IMR-90 (cell line): ENCODE results near the gene TRAF4. TPM values are rescaled to one million over a fixed set of nuclear protein-coding genes. Genes with fewer than 3 reads are reported as not detected.

Experiments used
- ATAC-seq: fragments of 200-7000 bp; cut with Tn5 transposase; 2 replicates; pipeline ENCODE4 v1.9.1; 2020; ENCODE audit warnings: low read depth, mild to moderate bottlenecking, moderate library complexity
- BruUV-seq: library from RNA; stranded (reverse); fragments of 400-500 nt; replicated peaks from 2 replicates; lab custom pipeline; 2021; lab: Mats Ljungman, UMichigan
- CTCF ChIA-PET: fragments of 300-600 bp; formaldehyde crosslinking; extraction: SDS; loops from one replicate; lab custom pipeline; 2021; ENCODE audit warnings: antibody characterized with exemption; lab: Yijun Ruan, JAX
- POLR2A ChIA-PET: fragments of 300-600 bp; sonication (Branson Sonifier 250); formaldehyde crosslinking; loops from one replicate; lab custom pipeline; 2022; ENCODE audit warnings: antibody characterized with exemption; ENCODE audit not compliant: unreplicated experiment; lab: Charles Lee
- DNase-seq: peaks from one replicate; pipeline ENCODE4 v3.0.0; 2013
- H2AFZ ChIP-seq: replicated peaks from 2 replicates; pipeline ENCODE3; 2013; ENCODE audit warnings: low read length, mild to moderate bottlenecking; ENCODE audit not compliant: poor library complexity
- H2AK5ac ChIP-seq: 2 replicates; pipeline ENCODE4 v1.6.1; 2013; ENCODE audit warnings: low read depth, low read length, inconsistent platforms
- H2AK9ac ChIP-seq: replicated peaks from 2 replicates; pipeline ENCODE3; 2013; ENCODE audit warnings: mild to moderate bottlenecking, low read depth, low read length, moderate library complexity; ENCODE audit not compliant: poor library complexity
- H2BK120ac ChIP-seq: 2 replicates; pipeline ENCODE4 v1.6.1; 2013; ENCODE audit warnings: low read depth, low read length, inconsistent platforms
- H2BK15ac ChIP-seq: 3 replicates; pipeline ENCODE4 v1.6.1; 2013; ENCODE audit warnings: low read depth, low read length, inconsistent platforms
- H2BK20ac ChIP-seq: 2 replicates; pipeline ENCODE4 v1.6.1; 2013; ENCODE audit warnings: low read depth, mild to moderate bottlenecking, inconsistent platforms, low read length, moderate library complexity
- H2BK5ac ChIP-seq: 2 replicates; pipeline ENCODE4 v1.6.1; 2013; ENCODE audit warnings: mild to moderate bottlenecking, low read depth, low read length, inconsistent platforms; ENCODE audit not compliant: poor library complexity, severe bottlenecking
- H3K14ac ChIP-seq: replicated peaks from 2 replicates; pipeline ENCODE4 v1.6.1; 2013; ENCODE audit warnings: low read depth, low read length, inconsistent platforms
- H3K18ac ChIP-seq: 2 replicates; pipeline ENCODE4 v1.6.1; 2013; ENCODE audit warnings: low read depth, low read length, control low read depth
- H3K23ac ChIP-seq: 2 replicates; pipeline ENCODE4 v1.6.1; 2013; ENCODE audit warnings: low read depth, low read length, inconsistent platforms
- H3K27ac ChIP-seq: 2 replicates; pipeline ENCODE4 v1.5.1; 2013; ENCODE audit warnings: mild to moderate bottlenecking, control low read depth, low read length; ENCODE audit not compliant: insufficient read depth
- H3K27me3 ChIP-seq: 2 replicates; pipeline ENCODE4 v1.6.1; 2013; ENCODE audit warnings: low read length; ENCODE audit not compliant: control insufficient read depth, insufficient read depth
- H3K36me3 ChIP-seq: 2 replicates; pipeline ENCODE4 v1.6.1; 2013; ENCODE audit warnings: low read length, mixed read lengths; ENCODE audit not compliant: control insufficient read depth, insufficient read depth
- H3K4ac ChIP-seq: 2 replicates; pipeline ENCODE4 v1.6.1; 2013; ENCODE audit warnings: low read depth, low read length, inconsistent platforms
- H3K4me1 ChIP-seq: 2 replicates; pipeline ENCODE4 v1.6.1; 2013; ENCODE audit warnings: low read length, mixed read lengths; ENCODE audit not compliant: control insufficient read depth, insufficient read depth
- H3K4me2 ChIP-seq: 2 replicates; pipeline ENCODE4 v1.6.1; 2013; ENCODE audit warnings: low read depth, mild to moderate bottlenecking, control low read depth, low read length, moderate library complexity
- H3K4me3 ChIP-seq: 2 replicates; pipeline ENCODE4 v1.5.1; 2013; ENCODE audit warnings: low read depth, mild to moderate bottlenecking, control low read depth, low read length, moderate library complexity; ENCODE audit not compliant: insufficient read depth
- H3K56ac ChIP-seq: 2 replicates; pipeline ENCODE4 v1.6.1; 2013; ENCODE audit warnings: low read length, inconsistent platforms; ENCODE audit not compliant: insufficient read depth; ENCODE audit errors: extremely low read depth
- H3K79me1 ChIP-seq, 2 experiments: 2 replicates each; pipeline ENCODE4 v1.6.1; 2013; ENCODE audit warnings: low read length in 2 of 2, inconsistent platforms in 1 of 2, low read depth in 1 of 2
- H3K9ac ChIP-seq: 2 replicates; pipeline ENCODE4 v1.6.1; 2013; ENCODE audit warnings: low read depth, low read length, control low read depth
- H3K9me1 ChIP-seq: 2 replicates; pipeline ENCODE4 v1.6.1; 2013; ENCODE audit warnings: low read length, inconsistent platforms; ENCODE audit not compliant: insufficient read depth
- H3K9me3 ChIP-seq: 2 replicates; pipeline ENCODE4 v1.6.1; 2013; ENCODE audit warnings: low read length; ENCODE audit not compliant: control insufficient read depth, insufficient read depth
- H4K20me1 ChIP-seq: 2 replicates; pipeline ENCODE4 v1.6.1; 2013; ENCODE audit warnings: low read length, inconsistent platforms; ENCODE audit not compliant: insufficient read depth
- H4K5ac ChIP-seq: 2 replicates; pipeline ENCODE4 v1.6.1; 2013; ENCODE audit warnings: mild to moderate bottlenecking, low read depth, low read length, control low read depth
- H4K8ac ChIP-seq, 2 experiments: 2 replicates each; pipeline ENCODE4 v1.6.1; 2013; ENCODE audit warnings: low read depth in 2 of 2, low read length in 2 of 2, control low read depth in 1 of 2, inconsistent platforms in 1 of 2
- H4K91ac ChIP-seq: 2 replicates; pipeline ENCODE4 v1.6.1; 2013; ENCODE audit warnings: low read depth, low read length, inconsistent platforms; ENCODE audit not compliant: insufficient read depth
- BHLHE40 ChIP-seq: fragments of 150-350 bp; IDR thresholded peaks from 2 replicates; pipeline ENCODE4 v1.6.1; 2016; ENCODE audit warnings: mild to moderate bottlenecking, low read depth, low read length
- CEBPB ChIP-seq: IDR thresholded peaks from 2 replicates; pipeline ENCODE4 v1.6.1; 2012; ENCODE audit warnings: low read depth, low read length, improper control_type of control experiment
- CHD1 ChIP-seq: IDR thresholded peaks from 2 replicates; pipeline ENCODE4 v1.6.1; 2012; ENCODE audit warnings: low read depth, low read length, improper control_type of control experiment
- CTCF ChIP-seq: conservative IDR thresholded peaks from 2 replicates; pipeline ENCODE4 v1.5.1; 2012; ENCODE audit warnings: mild to moderate bottlenecking, low read depth, low read length, improper control_type of control experiment
- FOS ChIP-seq: fragments of 150-350 bp; IDR thresholded peaks from 2 replicates; pipeline ENCODE4 v1.6.1; 2016; ENCODE audit warnings: low read depth, low read length
- MAFK ChIP-seq: IDR thresholded peaks from 2 replicates; pipeline ENCODE4 v1.6.1; 2012; ENCODE audit warnings: low read depth, low read length, improper control_type of control experiment
- MAZ ChIP-seq: IDR thresholded peaks from 2 replicates; pipeline ENCODE4 v1.6.1; 2012; ENCODE audit warnings: low read depth, mild to moderate bottlenecking, low read length, improper control_type of control experiment, moderate library complexity, borderline replicate concordance
- MXI1 ChIP-seq: IDR thresholded peaks from 2 replicates; pipeline ENCODE4 v1.6.1; 2012; ENCODE audit warnings: low read depth, mild to moderate bottlenecking, low read length, moderate library complexity, borderline replicate concordance
- POLR2A ChIP-seq: IDR thresholded peaks from 2 replicates; pipeline ENCODE4 v1.6.1; 2012; ENCODE audit warnings: mild to moderate bottlenecking, low read depth, low read length
- RAD21 ChIP-seq: IDR thresholded peaks from 2 replicates; pipeline ENCODE4 v1.6.1; 2012; ENCODE audit warnings: low read length, improper control_type of control experiment
- RCOR1 ChIP-seq: IDR thresholded peaks from 2 replicates; pipeline ENCODE4 v1.6.1; 2012; ENCODE audit warnings: mild to moderate bottlenecking, low read length, improper control_type of control experiment; ENCODE audit not compliant: insufficient replicate concordance
- RFX5 ChIP-seq: IDR thresholded peaks from 2 replicates; pipeline ENCODE4 v1.8.0; 2012; ENCODE audit warnings: low read depth, mild to moderate bottlenecking, low read length, moderate library complexity
- SMC3 ChIP-seq: fragments of 150-350 bp; IDR thresholded peaks from 2 replicates; pipeline ENCODE4 v1.6.1; 2016; ENCODE audit warnings: low read depth, mild to moderate bottlenecking, antibody characterized with exemption, low read length, moderate library complexity
- WGBS, 2 experiments: methylation state at CpG; one replicate each; pipeline versions ENCODE4 v1.1.5 to v1.1.7; 2013; ENCODE audit warnings: missing lambda C conversion rate in 2 of 2; ENCODE audit not compliant: insufficient read length in 1 of 2; ENCODE audit errors: extremely low coverage in 2 of 2; 5-methylcytosine and 5-hydroxymethylcytosine counted together
- dilution Hi-C: fragments of 300-500 bp; cut with HindIII; formaldehyde crosslinking; loops from one replicate; pipeline ENCODE4 v1.14.3; 2018; ENCODE audit warnings: low sequenced_read_pairs; ENCODE audit not compliant: unreplicated experiment
- in situ Hi-C: fragments of 300-500 bp; cut with MboI; formaldehyde crosslinking; loops from 3 replicates; pipeline ENCODE4 v1.14.3; 2019; ENCODE audit warnings: low sequenced_read_pairs, inconsistent platforms, mixed read lengths
- intact Hi-C: fragments of 100-400 bp; cut with micrococcal nuclease; formaldehyde crosslinking; loops from 2 replicates; pipeline ENCODE4 v1.10.0; 2022
- polyA plus RNA-seq, 3 experiments: library from polyadenylated mRNA; depleted of rRNA; stranded (reverse); fragments of >200 nt; gene quantifications; 2 replicates each; pipeline ENCODE4 v1.2.3, GENCODE V29; 2012; ENCODE audit warnings: low replicate concordance in 1 of 3
- total RNA-seq: library from RNA; depleted of rRNA; stranded (reverse); fragments of >200 nt; gene quantifications from 2 replicates; pipeline ENCODE4 v1.2.3, GENCODE V29; 2012
- TF ChIP-seq, protein P1 (sequence below): fragments of 150-350 bp; IDR thresholded peaks from 2 replicates; pipeline ENCODE4 v1.6.1; 2016; ENCODE audit warnings: low read depth, mild to moderate bottlenecking, low read length, moderate library complexity, borderline replicate concordance

The TRAF4 gene
- total and polyA plus RNA-seq, 2 of the 4 experiments (the other 2 are of a cell fraction), result 36.9 to 63.2 TPM

GRCh38 chr17:28744972-28745785 lies 1.4 kb downstream of the TRAF4 start:
- H3K27me3 ChIP-seq, result no peaks in the 10 kb centered on the region
- peak overlapping the region; percentile 78 for H3K4ac ChIP-seq
- peak overlapping the region; percentile 99 for H3K9ac ChIP-seq
- H3K23ac ChIP-seq, result peak overlapping the region; percentile 98
- in situ Hi-C loops (no loop called here), intact Hi-C loops (no loop called here), dilution Hi-C loops (no loop called here)
- H4K20me1 ChIP-seq, result peaks cover 61% of the 10 kb centered on the region
- peaks cover 17% of the 10 kb centered on the region; the same call in 1 of the 2 replicates for H3K9me1 ChIP-seq
- BruUV-seq, result no TSS peak
- ATAC-seq (peak; percentile 7), DNase-seq (peak; percentile 47)
- no peaks in the 10 kb centered on the region for H3K9me3 ChIP-seq
- H3K79me1 ChIP-seq, result peaks cover 5 to 57% of the 10 kb centered on the region in 2 experiments; a peak in 3 of 4 replicates
- no peak overlapping the region for H2BK20ac ChIP-seq
- H2AK9ac ChIP-seq, result peak overlapping the region; percentile 99
- ChIA-PET POLR2A (interaction anchor here (0.5 to 1.2 kb wide), 2 partner anchors 16 to 35 kb away, joined by 3 read pairs; partner anchors contain the start of gene NEK8), CTCF (interaction anchor here (1.2 to 3.5 kb wide), 2 partner anchors 18 to 25 kb away, joined by 3 to 40 read pairs; partner anchors contain the start of genes NEK8, RPL23A and TLCD1)
- no peak for TF ChIP-seq BHLHE40
- TF ChIP-seq CEBPB, result no peak
- no peak for TF ChIP-seq FOS
- no peak for TF ChIP-seq RFX5
- TF ChIP-seq SMC3, result no peak
- TF ChIP-seq, protein P1, sequence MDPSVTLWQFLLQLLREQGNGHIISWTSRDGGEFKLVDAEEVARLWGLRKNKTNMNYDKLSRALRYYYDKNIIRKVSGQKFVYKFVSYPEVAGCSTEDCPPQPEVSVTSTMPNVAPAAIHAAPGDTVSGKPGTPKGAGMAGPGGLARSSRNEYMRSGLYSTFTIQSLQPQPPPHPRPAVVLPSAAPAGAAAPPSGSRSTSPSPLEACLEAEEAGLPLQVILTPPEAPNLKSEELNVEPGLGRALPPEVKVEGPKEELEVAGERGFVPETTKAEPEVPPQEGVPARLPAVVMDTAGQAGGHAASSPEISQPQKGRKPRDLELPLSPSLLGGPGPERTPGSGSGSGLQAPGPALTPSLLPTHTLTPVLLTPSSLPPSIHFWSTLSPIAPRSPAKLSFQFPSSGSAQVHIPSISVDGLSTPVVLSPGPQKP, result no peak
- TF ChIP-seq RAD21, result no peak
- TF ChIP-seq MXI1, result no peak
- TF ChIP-seq RCOR1, result no peak
- no peak for TF ChIP-seq POLR2A
- TF ChIP-seq CTCF, result no peak
- TF ChIP-seq MAFK, result no peak
- no peak for TF ChIP-seq CHD1
- TF ChIP-seq MAZ, result no peak
- H3K36me3 ChIP-seq, result peaks cover 36% of the 10 kb centered on the region
- peak overlapping the region; percentile 83 to 97 for H4K8ac ChIP-seq
- peak overlapping the region; percentile 98 for H3K56ac ChIP-seq
- H4K91ac ChIP-seq, result peak overlapping the region; percentile 91
- H2AFZ ChIP-seq, result peak overlapping the region; percentile 64
- H2BK120ac ChIP-seq, result 0 out of 2 replicates have a peak overlapping the region, but pooled peaks have one; percentile 28
- peaks cover 16% of the 10 kb centered on the region for H3K4me1 ChIP-seq
- H3K4me3 ChIP-seq, result peak overlapping the region; percentile 100
- H3K27ac ChIP-seq, result peak overlapping the region; percentile 94
- H3K14ac ChIP-seq, result peak overlapping the region; percentile 96
- H3K4me2 ChIP-seq, result peak overlapping the region; percentile 87
- H3K18ac ChIP-seq, result peak overlapping the region; percentile 39; the same call in 1 of the 2 replicates
- H2BK5ac ChIP-seq, result peak overlapping the region; percentile 96
- H4K5ac ChIP-seq, result peak overlapping the region; percentile 55
- WGBS, 2 experiments, result 1% methylated on average over 14 of the region's 31 CpGs; no CpG with 5 or more reads in 1 of the 2 experiments
- H2AK5ac ChIP-seq, result peak overlapping the region; percentile 97
- no peak overlapping the region for H2BK15ac ChIP-seq
